Measurements from ENCODE around the gene HPN. TPM values are rescaled to one million over a fixed set of nuclear protein-coding genes. Genes with fewer than 3 reads are reported as not detected.

HPN gene
- total and polyA plus RNA-seq, 2 of the 13 experiments (the other 11 are each of a cell fraction or from before 2014, with no cell fraction given), result 46.7 to 261 TPM

DNA sequence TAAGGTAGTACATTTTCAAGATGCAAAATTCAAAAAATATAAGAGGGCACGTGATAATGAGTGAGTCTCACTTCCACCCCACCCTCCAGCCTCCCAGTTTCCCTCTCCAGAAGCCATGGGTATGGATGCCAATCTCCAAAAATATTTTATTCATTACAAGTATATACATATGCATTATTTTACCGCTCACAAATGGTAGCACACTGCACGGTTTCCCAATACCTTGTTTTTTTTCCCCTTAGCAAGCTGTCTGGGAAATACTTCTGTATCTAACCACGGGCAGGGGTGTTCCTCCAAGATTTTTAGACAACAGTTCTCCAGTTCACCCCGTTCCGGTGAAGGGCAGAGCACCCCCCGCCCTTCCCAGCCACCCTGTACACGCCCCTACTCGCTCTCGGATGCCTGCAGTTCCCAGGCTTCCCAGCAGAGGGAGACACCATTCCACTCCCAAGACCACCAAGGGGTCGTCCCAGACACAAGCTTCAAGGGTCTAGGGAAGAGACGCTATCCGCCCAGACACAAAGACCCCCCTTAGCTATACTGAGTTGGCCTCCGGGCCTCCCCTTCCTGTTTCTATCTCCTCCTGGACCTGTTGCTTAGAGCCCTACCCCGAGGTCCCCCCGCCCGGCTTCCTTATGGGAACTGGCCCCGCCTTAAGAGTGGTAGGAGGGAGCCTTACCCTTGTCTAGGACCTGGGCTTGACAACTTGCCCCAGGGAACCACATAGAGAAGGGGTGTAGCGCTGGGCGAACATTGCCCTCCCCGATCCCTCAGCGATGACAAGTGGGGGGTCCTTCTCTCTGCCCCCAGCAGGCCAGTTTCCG lies 73.0 kb downstream of the HPN start (continued):
- TF ChIP-seq, protein P1, sequence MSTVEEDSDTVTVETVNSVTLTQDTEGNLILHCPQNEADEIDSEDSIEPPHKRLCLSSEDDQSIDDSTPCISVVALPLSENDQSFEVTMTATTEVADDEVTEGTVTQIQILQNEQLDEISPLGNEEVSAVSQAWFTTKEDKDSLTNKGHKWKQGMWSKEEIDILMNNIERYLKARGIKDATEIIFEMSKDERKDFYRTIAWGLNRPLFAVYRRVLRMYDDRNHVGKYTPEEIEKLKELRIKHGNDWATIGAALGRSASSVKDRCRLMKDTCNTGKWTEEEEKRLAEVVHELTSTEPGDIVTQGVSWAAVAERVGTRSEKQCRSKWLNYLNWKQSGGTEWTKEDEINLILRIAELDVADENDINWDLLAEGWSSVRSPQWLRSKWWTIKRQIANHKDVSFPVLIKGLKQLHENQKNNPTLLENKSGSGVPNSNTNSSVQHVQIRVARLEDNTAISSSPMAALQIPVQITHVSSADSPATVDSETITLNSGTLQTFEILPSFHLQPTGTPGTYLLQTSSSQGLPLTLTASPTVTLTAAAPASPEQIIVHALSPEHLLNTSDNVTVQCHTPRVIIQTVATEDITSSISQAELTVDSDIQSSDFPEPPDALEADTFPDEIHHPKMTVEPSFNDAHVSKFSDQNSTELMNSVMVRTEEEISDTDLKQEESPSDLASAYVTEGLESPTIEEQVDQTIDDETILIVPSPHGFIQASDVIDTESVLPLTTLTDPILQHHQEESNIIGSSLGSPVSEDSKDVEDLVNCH (CRISPR knock-in tag; IDR thresholded peaks at IDR 0.05), result no peak
- TF ChIP-seq ETV5 (CRISPR knock-in tag; IDR thresholded peaks at IDR 0.05; ENCODE audit: borderline replicate concordance) (peak; percentile 22; the same call in 1 of the 2 replicates), ZNF616 (CRISPR knock-in tag; IDR thresholded peaks at IDR 0.05; ENCODE audit: low read depth) (no peak), ZFX (CRISPR knock-in tag; IDR thresholded peaks at IDR 0.05; ENCODE audit: low read depth) (peak; percentile 21; the same call in 1 of the 2 replicates), REXO4 (CRISPR knock-in tag; IDR thresholded peaks at IDR 0.05; ENCODE audit: borderline replicate concordance) (no peak), ZSCAN30 (CRISPR knock-in tag; IDR thresholded peaks at IDR 0.05) (no peak), ZNF652 (CRISPR knock-in tag; IDR thresholded peaks at IDR 0.05; ENCODE audit: borderline replicate concordance, low read depth) (peak; percentile 85)
- TF ChIP-seq, protein P2, sequence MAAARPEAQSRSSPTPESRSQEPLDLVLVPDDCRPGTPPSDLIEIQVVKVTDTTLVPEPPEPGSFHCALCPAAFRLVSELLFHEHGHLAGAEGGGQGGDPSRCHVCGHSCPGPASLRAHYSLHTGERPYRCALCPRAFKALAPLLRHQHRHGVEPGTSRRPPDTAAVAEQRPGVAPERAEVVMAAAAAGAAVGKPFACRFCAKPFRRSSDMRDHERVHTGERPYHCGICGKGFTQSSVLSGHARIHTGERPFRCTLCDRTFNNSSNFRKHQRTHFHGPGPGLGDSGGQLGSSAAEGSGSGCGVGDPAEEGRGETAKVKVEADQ (CRISPR knock-in tag; IDR thresholded peaks at IDR 0.05; ENCODE audit: borderline replicate concordance), result no peak
- TF ChIP-seq, protein P3, sequence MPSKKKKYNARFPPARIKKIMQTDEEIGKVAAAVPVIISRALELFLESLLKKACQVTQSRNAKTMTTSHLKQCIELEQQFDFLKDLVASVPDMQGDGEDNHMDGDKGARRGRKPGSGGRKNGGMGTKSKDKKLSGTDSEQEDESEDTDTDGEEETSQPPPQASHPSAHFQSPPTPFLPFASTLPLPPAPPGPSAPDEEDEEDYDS (CRISPR knock-in tag; IDR thresholded peaks at IDR 0.05), result 0 out of 2 replicates have a peak, but pooled peaks have one; percentile 18
- TF ChIP-seq, protein P4, sequence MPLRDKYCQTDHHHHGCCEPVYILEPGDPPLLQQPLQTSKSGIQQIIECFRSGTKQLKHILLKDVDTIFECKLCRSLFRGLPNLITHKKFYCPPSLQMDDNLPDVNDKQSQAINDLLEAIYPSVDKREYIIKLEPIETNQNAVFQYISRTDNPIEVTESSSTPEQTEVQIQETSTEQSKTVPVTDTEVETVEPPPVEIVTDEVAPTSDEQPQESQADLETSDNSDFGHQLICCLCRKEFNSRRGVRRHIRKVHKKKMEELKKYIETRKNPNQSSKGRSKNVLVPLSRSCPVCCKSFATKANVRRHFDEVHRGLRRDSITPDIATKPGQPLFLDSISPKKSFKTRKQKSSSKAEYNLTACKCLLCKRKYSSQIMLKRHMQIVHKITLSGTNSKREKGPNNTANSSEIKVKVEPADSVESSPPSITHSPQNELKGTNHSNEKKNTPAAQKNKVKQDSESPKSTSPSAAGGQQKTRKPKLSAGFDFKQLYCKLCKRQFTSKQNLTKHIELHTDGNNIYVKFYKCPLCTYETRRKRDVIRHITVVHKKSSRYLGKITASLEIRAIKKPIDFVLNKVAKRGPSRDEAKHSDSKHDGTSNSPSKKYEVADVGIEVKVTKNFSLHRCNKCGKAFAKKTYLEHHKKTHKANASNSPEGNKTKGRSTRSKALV (CRISPR knock-in tag; IDR thresholded peaks at IDR 0.05), result no peak
- TF ChIP-seq, protein P5, sequence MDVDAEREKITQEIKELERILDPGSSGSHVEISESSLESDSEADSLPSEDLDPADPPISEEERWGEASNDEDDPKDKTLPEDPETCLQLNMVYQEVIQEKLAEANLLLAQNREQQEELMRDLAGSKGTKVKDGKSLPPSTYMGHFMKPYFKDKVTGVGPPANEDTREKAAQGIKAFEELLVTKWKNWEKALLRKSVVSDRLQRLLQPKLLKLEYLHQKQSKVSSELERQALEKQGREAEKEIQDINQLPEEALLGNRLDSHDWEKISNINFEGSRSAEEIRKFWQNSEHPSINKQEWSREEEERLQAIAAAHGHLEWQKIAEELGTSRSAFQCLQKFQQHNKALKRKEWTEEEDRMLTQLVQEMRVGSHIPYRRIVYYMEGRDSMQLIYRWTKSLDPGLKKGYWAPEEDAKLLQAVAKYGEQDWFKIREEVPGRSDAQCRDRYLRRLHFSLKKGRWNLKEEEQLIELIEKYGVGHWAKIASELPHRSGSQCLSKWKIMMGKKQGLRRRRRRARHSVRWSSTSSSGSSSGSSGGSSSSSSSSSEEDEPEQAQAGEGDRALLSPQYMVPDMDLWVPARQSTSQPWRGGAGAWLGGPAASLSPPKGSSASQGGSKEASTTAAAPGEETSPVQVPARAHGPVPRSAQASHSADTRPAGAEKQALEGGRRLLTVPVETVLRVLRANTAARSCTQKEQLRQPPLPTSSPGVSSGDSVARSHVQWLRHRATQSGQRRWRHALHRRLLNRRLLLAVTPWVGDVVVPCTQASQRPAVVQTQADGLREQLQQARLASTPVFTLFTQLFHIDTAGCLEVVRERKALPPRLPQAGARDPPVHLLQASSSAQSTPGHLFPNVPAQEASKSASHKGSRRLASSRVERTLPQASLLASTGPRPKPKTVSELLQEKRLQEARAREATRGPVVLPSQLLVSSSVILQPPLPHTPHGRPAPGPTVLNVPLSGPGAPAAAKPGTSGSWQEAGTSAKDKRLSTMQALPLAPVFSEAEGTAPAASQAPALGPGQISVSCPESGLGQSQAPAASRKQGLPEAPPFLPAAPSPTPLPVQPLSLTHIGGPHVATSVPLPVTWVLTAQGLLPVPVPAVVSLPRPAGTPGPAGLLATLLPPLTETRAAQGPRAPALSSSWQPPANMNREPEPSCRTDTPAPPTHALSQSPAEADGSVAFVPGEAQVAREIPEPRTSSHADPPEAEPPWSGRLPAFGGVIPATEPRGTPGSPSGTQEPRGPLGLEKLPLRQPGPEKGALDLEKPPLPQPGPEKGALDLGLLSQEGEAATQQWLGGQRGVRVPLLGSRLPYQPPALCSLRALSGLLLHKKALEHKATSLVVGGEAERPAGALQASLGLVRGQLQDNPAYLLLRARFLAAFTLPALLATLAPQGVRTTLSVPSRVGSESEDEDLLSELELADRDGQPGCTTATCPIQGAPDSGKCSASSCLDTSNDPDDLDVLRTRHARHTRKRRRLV (CRISPR knock-in tag; IDR thresholded peaks at IDR 0.05), result 0 out of 2 replicates have a peak, but pooled peaks have one; percentile 54
- TF ChIP-seq, protein P6, sequence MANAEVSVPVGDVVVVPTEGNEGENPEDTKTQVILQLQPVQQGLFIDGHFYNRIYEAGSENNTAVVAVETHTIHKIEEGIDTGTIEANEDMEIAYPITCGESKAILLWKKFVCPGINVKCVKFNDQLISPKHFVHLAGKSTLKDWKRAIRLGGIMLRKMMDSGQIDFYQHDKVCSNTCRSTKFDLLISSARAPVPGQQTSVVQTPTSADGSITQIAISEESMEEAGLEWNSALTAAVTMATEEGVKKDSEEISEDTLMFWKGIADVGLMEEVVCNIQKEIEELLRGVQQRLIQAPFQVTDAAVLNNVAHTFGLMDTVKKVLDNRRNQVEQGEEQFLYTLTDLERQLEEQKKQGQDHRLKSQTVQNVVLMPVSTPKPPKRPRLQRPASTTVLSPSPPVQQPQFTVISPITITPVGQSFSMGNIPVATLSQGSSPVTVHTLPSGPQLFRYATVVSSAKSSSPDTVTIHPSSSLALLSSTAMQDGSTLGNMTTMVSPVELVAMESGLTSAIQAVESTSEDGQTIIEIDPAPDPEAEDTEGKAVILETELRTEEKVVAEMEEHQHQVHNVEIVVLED (CRISPR knock-in tag; IDR thresholded peaks at IDR 0.05; ENCODE audit: borderline replicate concordance), result no peak
- TF ChIP-seq, protein P7, sequence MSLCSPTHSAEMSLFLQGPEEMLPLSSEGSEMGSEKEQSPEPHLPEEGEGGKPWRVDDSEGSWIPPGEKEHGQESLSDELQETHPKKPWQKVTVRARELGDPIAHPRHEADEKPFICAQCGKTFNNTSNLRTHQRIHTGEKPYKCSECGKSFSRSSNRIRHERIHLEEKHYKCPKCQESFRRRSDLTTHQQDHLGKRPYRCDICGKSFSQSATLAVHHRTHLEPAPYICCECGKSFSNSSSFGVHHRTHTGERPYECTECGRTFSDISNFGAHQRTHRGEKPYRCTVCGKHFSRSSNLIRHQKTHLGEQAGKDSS (CRISPR knock-in tag; IDR thresholded peaks at IDR 0.05; ENCODE audit: borderline replicate concordance, low read depth), result peak; percentile 42; the same call in 1 of the 2 replicates
